GM18909 (cell line): ENCODE results near the gene PCSK1.
A peak's percentile ranks its signal among the peaks of the same experiment; 100 is the strongest.
"Not testable (repeated sequence)": the region's sequence is repeated elsewhere in the genome, so short reads cannot be mapped to it uniquely, and the experiment has no call there.

Experiments used
- ATAC-seq: cut with Tn5 transposase; IDR thresholded peaks from one replicate; pipeline ENCODE4 v1.9.1; 2021; ENCODE audit warnings: mild to moderate bottlenecking; ENCODE audit not compliant: unreplicated experiment, poor library complexity

The PCSK1 gene

GRCh38 chr5:96377597-96377996 is 55.5 kb downstream of the PCSK1 start:
- ATAC-seq, result no peak

GRCh38 chr5:96377167-96377566 is 55.9 kb downstream of the PCSK1 start:
- no peak for ATAC-seq

DNA sequence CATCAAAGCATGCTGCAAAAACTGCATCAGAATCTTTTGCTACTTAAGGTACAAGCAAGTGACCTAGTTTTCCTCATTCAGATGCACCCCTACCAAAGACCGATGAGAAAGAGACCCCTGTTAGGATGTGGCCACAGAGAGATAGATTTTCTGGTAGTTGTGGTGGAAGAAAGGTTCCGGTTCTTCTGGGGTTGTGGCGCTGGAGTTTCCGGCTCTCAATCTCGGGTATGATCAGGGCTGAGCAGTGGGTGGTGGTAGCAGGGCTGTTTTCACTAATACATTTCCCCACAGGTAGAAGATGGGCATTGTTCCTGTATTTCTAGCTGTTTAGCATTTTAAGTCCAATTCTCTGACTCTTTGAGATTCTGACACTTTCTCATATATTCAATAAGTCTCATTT is 58.4 kb downstream of the PCSK1 start:
- ATAC-seq, result no peak

- no peak for ATAC-seq
Observed at GRCh38 chr5:96373381-96373733, 59.7 kb downstream of the PCSK1 start.

GRCh38 chr5:96372726-96373380 is 60.2 kb downstream of the PCSK1 start:
- ATAC-seq, result no peak

GRCh38 chr5:96370976-96371375 is 62.1 kb downstream of the PCSK1 start:
- ATAC-seq, result no peak

GRCh38 chr5:96367337-96367736 is 65.7 kb downstream of the PCSK1 start:
- not testable (repeated sequence) for ATAC-seq

GRCh38 chr5:96354237-96354636 is 78.8 kb downstream of the PCSK1 start:
- no peak for ATAC-seq

- no peak for ATAC-seq
Observed at GRCh38 chr5:96353220-96353619, 79.8 kb downstream of the PCSK1 start.

DNA sequence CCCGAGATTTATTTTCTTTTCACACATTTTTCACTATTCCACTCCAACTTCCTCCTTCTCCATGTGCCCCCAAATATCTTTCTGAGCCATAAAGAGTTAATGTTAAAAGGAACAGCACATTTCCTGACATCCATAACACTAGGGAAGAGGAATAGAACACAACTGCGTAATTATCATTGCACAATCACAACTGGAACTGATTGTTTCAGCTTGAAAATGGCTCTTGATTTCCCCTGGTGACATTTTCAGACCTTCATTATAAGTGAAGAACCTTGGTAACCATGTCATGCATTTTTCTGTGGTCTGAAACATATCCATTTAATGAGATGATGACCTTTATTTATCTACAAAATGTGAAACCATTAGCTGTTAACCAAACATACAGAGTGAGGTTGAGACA is 82.4 kb downstream of the PCSK1 start:
- ATAC-seq, result no peak

- ATAC-seq, result no peak
Observed at GRCh38 chr5:96348536-96348935, 84.5 kb downstream of the PCSK1 start.

- ATAC-seq, result no peak
Observed at GRCh38 chr5:96347502-96348292, 85.4 kb downstream of the PCSK1 start.

DNA sequence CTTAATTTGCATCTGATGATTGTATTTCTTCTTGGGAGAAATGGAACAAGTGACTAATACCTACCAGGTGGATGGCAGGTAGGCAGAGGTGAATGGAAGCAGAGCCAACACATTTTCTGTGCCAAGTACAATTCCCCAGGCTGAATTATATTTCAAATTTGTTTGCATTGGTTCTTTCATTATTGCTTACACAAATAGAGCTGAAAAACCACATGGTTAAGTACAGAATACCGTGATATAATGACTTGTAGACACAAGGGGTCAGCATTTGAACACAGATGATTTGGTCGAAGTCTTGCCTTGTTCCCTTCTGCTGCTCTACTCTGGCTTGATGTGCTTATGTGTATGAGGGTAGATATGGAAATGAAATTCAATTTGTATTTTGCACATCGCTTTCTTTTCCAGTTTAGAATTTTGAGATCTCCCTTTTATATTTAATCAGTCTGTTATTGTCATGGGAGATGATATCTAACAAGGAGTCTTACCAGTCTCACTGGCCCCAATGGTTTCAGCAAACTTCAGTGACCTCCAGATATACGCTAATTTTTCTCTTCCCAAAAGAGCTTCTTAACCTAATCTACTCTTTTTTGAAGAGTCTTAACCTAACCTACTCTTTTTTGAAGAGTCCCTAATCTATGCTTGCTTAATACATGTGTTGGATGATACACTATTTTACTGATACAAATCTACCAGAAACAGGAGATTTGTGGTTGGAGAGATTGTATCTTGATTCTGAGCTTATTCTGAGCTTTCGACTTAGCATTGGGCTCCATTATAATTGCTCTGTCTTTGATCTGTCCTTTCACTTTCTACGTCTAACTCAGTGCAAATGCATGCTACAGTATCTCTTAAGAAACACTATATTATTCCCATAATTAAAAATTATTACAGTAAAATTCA is 88.1 kb downstream of the PCSK1 start:
- peak; percentile 90 for ATAC-seq

- ATAC-seq, result no peak
Observed at GRCh38 chr5:96343094-96343493, 90.0 kb downstream of the PCSK1 start.

DNA sequence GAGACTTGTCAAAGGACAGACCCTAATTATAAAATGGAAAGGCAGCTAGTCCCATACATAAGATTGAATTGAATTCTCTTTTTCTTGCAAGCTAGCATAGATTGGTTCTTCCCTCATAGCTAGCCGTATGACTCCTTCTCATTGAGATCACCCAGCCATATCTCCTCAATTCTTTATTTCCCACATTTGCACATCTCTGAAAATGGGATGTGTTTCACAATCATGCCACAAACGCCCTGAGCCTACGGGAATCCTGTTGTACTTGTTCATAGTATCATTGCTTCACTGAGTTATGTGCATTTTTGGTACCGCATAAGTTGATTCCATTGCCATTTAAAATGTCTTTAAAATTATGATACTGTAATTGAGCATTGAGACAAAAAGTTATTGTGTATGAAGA is 90.5 kb downstream of the PCSK1 start:
- no peak for ATAC-seq
